ENCODE measurements around the gene GRAMD2B. TPM values are rescaled to one million over a fixed set of nuclear protein-coding genes. Genes with fewer than 3 reads are reported as not detected.

Gene GRAMD2B
- total RNA-seq, 1 experiment from 2014 or later: 4.1 TPM

GRCh38 chr5:126462239-126463014, 39.2 kb downstream of the GRAMD2B start:
- Histone ChIP-seq H3K9me3 (ENCODE audit: control insufficient read depth, insufficient read depth, low read depth, low read length) (no peaks in the 10 kb centered on the region), H3K4me1 (ENCODE audit: control insufficient read depth, insufficient read depth, low read length) (no peaks in the 10 kb centered on the region), H3K27ac (ENCODE audit: low read length) (no peak overlapping the region), H3K27me3 (ENCODE audit: control insufficient read depth, insufficient read depth, low read length) (no peaks in the 10 kb centered on the region), H3K36me3 (ENCODE audit: control insufficient read depth, insufficient read depth, low read length) (no peaks in the 10 kb centered on the region), H3K4me3 (ENCODE audit: low read depth in 2 of 2, low read length in 2 of 2) (no peak overlapping the region)
- ChIA-PET CTCF (no interaction called here), POLR2A (no interaction called here)
- ATAC-seq (no peak), DNase-seq (ENCODE audit: low read depth, low spot score) (no peak)
- intact Hi-C loops (cut with micrococcal nuclease; ENCODE audit: unreplicated experiment) (no loop called here), in situ Hi-C loops (cut with HindIII; ENCODE audit: low pct_unique_long_range_greater_than_20kb, low sequenced_read_pairs) (no loop called here)
- no peak for TF ChIP-seq POLR2AphosphoS5 (IDR thresholded peaks at IDR 0.05; ENCODE audit: low read depth, low read length)
- no TSS peak for BruUV-seq (replicated peaks)

GRCh38 chr5:126464016-126464415, 40.8 kb downstream of the GRAMD2B start:
- Histone ChIP-seq H3K27me3 (ENCODE audit: control insufficient read depth, insufficient read depth, low read length) (no peaks in the 10 kb centered on the region), H3K9me3 (ENCODE audit: control insufficient read depth, insufficient read depth, low read depth, low read length) (no peaks in the 10 kb centered on the region), H3K4me3 (ENCODE audit: low read depth in 2 of 2, low read length in 2 of 2) (no peak overlapping the region), H3K27ac (ENCODE audit: low read length) (no peak overlapping the region), H3K36me3 (ENCODE audit: control insufficient read depth, insufficient read depth, low read length) (no peaks in the 10 kb centered on the region), H3K4me1 (ENCODE audit: control insufficient read depth, insufficient read depth, low read length) (no peaks in the 10 kb centered on the region)
- DNase-seq (ENCODE audit: low read depth, low spot score): no peak
- no TSS peak for BruUV-seq (replicated peaks)
- in situ Hi-C loops (cut with HindIII; ENCODE audit: low pct_unique_long_range_greater_than_20kb, low sequenced_read_pairs) (no loop called here), intact Hi-C loops (cut with micrococcal nuclease; ENCODE audit: unreplicated experiment) (no loop called here)
- POLR2A ChIA-PET: no interaction called here
- no peak for TF ChIP-seq POLR2AphosphoS5 (IDR thresholded peaks at IDR 0.05; ENCODE audit: low read depth, low read length)
- no peak for TF ChIP-seq CTCF (IDR thresholded peaks at IDR 0.05)
- no peak for TF ChIP-seq TCF7L2 (IDR thresholded peaks at IDR 0.05; ENCODE audit: low read depth, low read length)
- no peak for TF ChIP-seq REST (IDR thresholded peaks at IDR 0.05; ENCODE audit: insufficient read depth in 1 of 2, low read depth in 2 of 2, low read length in 1 of 2)
- no peak for TF ChIP-seq SIN3A (IDR thresholded peaks at IDR 0.05; ENCODE audit: borderline replicate concordance, insufficient read depth, low read depth, low read length)
- ATAC-seq: no peak
- CTCF ChIA-PET: no interaction called here

- ChIA-PET POLR2A (no interaction called here), CTCF (no interaction called here)
- H3K4me3 ChIP-seq (ENCODE audit: low read depth in 2 of 2, low read length in 2 of 2): no peak overlapping the region
- no peak for TF ChIP-seq TCF7L2 (IDR thresholded peaks at IDR 0.05; ENCODE audit: low read depth, low read length)
- TF ChIP-seq REST (IDR thresholded peaks at IDR 0.05; ENCODE audit: insufficient read depth in 1 of 2, low read depth in 2 of 2, low read length in 1 of 2): no peak
- no peak for TF ChIP-seq POLR2AphosphoS5 (IDR thresholded peaks at IDR 0.05; ENCODE audit: low read depth, low read length)
- no peak for TF ChIP-seq SIN3A (IDR thresholded peaks at IDR 0.05; ENCODE audit: borderline replicate concordance, insufficient read depth, low read depth, low read length)
- TF ChIP-seq CTCF (IDR thresholded peaks at IDR 0.05): no peak
- no peak for ATAC-seq
- H3K4me1 ChIP-seq (ENCODE audit: control insufficient read depth, insufficient read depth, low read length): no peaks in the 10 kb centered on the region
- H3K9me3 ChIP-seq (ENCODE audit: control insufficient read depth, insufficient read depth, low read depth, low read length): no peaks in the 10 kb centered on the region
- H3K36me3 ChIP-seq (ENCODE audit: control insufficient read depth, insufficient read depth, low read length): no peaks in the 10 kb centered on the region
- DNase-seq (ENCODE audit: low read depth, low spot score): no peak
- in situ Hi-C loops (cut with HindIII; ENCODE audit: low pct_unique_long_range_greater_than_20kb, low sequenced_read_pairs): no loop called here
- no TSS peak for BruUV-seq (replicated peaks)
- H3K27ac ChIP-seq (ENCODE audit: low read length): no peak overlapping the region
- intact Hi-C loops (cut with micrococcal nuclease; ENCODE audit: unreplicated experiment): no loop called here
- no peaks in the 10 kb centered on the region for H3K27me3 ChIP-seq (ENCODE audit: control insufficient read depth, insufficient read depth, low read length)
These were observed 41.8 kb downstream of the GRAMD2B start for GRCh38 chr5:126464959-126465358.
